Heart right ventricle (tissue), 16 donors: ENCODE data around the gene STAT2. TPM values are rescaled to one million over a fixed set of nuclear protein-coding genes. Genes with fewer than 3 reads are reported as not detected.
"Not testable (repeated sequence)": the region's sequence is repeated elsewhere in the genome, so short reads cannot be mapped to it uniquely, and the experiment has no call there.

Experiments used
- ATAC-seq, 8 donors: fragments of 200-7000 bp; cut with Tn5 transposase; one replicate each; pipeline ENCODE4 v1.9.1; 2020; ENCODE audit warnings: mild to moderate bottlenecking in 8 of 8, moderate library complexity in 8 of 8, moderate number of reproducible peaks in 1 of 8
- DNase-seq, 2 donors: peaks; one replicate each; pipeline ENCODE4 v3.0.0-alpha.2; 2020
- H3K27ac ChIP-seq, 10 donors: fragments of 200-600 bp; sonication (generic) in 2 of 10; one replicate each; pipeline versions ENCODE4 v1.5.0 to v1.8.0; 2020 to 2022; ENCODE audit warnings: mild to moderate bottlenecking in 3 of 10
- H3K27me3 ChIP-seq, 7 donors: fragments of 200-600 bp; one replicate each; pipeline ENCODE4 v1.8.0; 2021 to 2022; ENCODE audit warnings: mild to moderate bottlenecking in 2 of 7
- H3K36me3 ChIP-seq, 9 donors: fragments of 200-600 bp; sonication (generic) in 1 of 9; one replicate each; pipeline versions ENCODE4 v1.5.0 to v1.8.0; 2020 to 2022; ENCODE audit warnings: mild to moderate bottlenecking in 2 of 9
- H3K4me1 ChIP-seq, 9 donors: fragments of 200-600 bp; sonication (generic) in 1 of 9; one replicate each; pipeline versions ENCODE4 v1.5.0 to v1.8.0; 2020 to 2022; ENCODE audit warnings: mild to moderate bottlenecking in 4 of 9
- H3K4me3 ChIP-seq, 10 donors: fragments of 200-600 bp; sonication (generic) in 2 of 10; one replicate each; pipeline versions ENCODE4 v1.5.0 to v1.8.0; 2020 to 2022; ENCODE audit warnings: mild to moderate bottlenecking in 7 of 10, moderate library complexity in 2 of 10
- H3K9me3 ChIP-seq, 11 donors: fragments of 200-600 bp in 10 of 11; sonication (generic) in 2 of 11; one replicate each; pipeline versions ENCODE4 v1.5.0 to v1.8.0; 2013 to 2022; ENCODE audit warnings: mild to moderate bottlenecking in 2 of 11, control low read depth in 1 of 11, moderate library complexity in 1 of 11
- CTCF ChIP-seq, 9 donors: fragments of 200-600 bp; sonication (generic) in 2 of 9; IDR thresholded peaks; one replicate each; pipeline versions ENCODE4 v1.5.0 to v1.8.0; 2021 to 2022; ENCODE audit warnings: antibody characterized with exemption in 9 of 9, mild to moderate bottlenecking in 5 of 9, moderate library complexity in 1 of 9
- WGBS, 2 donors: extraction: QIAGEN DNeasy Blood & Tissue Kit; methylation state at CpG; one replicate each; pipeline ENCODE4 v1.1.7; 2013; ENCODE audit warnings: inconsistent platforms in 1 of 2; 5-methylcytosine and 5-hydroxymethylcytosine counted together
- intact Hi-C, 10 donors: fragments of 100-400 bp; cut with DNase I; formaldehyde crosslinking; loops; one replicate each; pipeline versions ENCODE4 v1.11.1 to v1.14.2; 2022
- polyA plus RNA-seq, 2 donors: library from polyadenylated mRNA; stranded (reverse); fragments of 200-250 nt; gene quantifications; one replicate each; pipeline ENCODE4 v1.2.3, GENCODE V29; 2013
- total RNA-seq, 10 donors: library from RNA; stranded (reverse); fragmentation: NEBNext Ultra II Directional in 3 of 10; extraction: Animal tissue kit (Norgen Biotek cat#: 25700) in 3 of 10; gene quantifications; one replicate each; pipeline versions ENCODE4 v1.2.1 to v1.2.4, GENCODE V29; 2021 to 2023
- donor health status: Arrhythmogenic right ventricular cardiomyopathy.
- donor health status: ischemic (EF 13 %, LVEDD 7.1; RV severe dilation, severe dysfunction).
- donor health status: healthy with polysubstance abuse.
- donor health status: DM: no; HTN: yes; CAD: no.
- donor health status: DM: no; HTN: no; CAD: no.
- donor health status: ischemic (EF 25% LVEDD 6.9; RV normal size, moderate dysfunction).
- donor health status: ischemic (EF 25% LVEDD 5.7; RV mildly dilated, moderate dysfunction).
- donor health status: healthy.
- donor health status: DM: yes; HTN: yes; CAD: no.
- donor health status: Ischemic cardiomyopathy.
- donor health status: ischemic (EF 35%, LVEDD 5.7; RV mildly dilated, moderate dysfunction).
- donor health status: nonischemic (EF 11% LVEDD 7.7; RV severe dilation, severe dysfunction).
- donor health status: DM: yes; HTN: yes; CAD: no.
- donor health status: PGD.
- donor health status: ischemic (EF 29% LVEDD 5.4; RV normal size, mild dysfunction).
- donor health status: nonischemic (EF 23%, LVEDD 6.1; RV moderate dilation, normal function).

STAT2 gene
- total and polyA plus RNA-seq, 12 donors: 16.9 to 107 (median 38.7) TPM

GRCh38 chr12:56346675-56347074, 13.2 kb downstream of the STAT2 start:
- Histone ChIP-seq H3K9me3 (no peaks in the 10 kb centered on the region), H3K27ac (no peak overlapping the region), H3K36me3 (peaks cover 0 to 100% (median 80%) of the 10 kb centered on the region in 9 donors), H3K27me3 (no peaks in the 10 kb centered on the region), H3K4me1 (no peaks in the 10 kb centered on the region), H3K4me3 (no peak overlapping the region)
- intact Hi-C loops: loop anchor here in 1 of 10 donors (10.0 kb wide), 1 partner anchor 118 kb away; the partner anchor contains the start of gene SPRYD4
- 81 to 82% methylated on average over 7 of the region's 7 CpGs for WGBS, 2 donors
- ATAC-seq: peak in 2 of 8 donors; percentile 12 to 19
- peak in 2 of 9 donors; percentile 9 to 12 for TF ChIP-seq CTCF (IDR thresholded peaks at IDR 0.05)
- DNase-seq: no peak

- 98 to 100% methylated on average over 2 of the region's 2 CpGs for WGBS, 2 donors
- not testable (repeated sequence) for ATAC-seq
Measured at GRCh38 chr12:56342290-56342689, 17.6 kb downstream of the STAT2 start.

GRCh38 chr12:56341616-56342015, 18.3 kb downstream of the STAT2 start:
- Histone ChIP-seq H3K9me3 (no peaks in the 10 kb centered on the region), H3K36me3 (peaks cover 0 to 63% (median 38%) of the 10 kb centered on the region in 9 donors), H3K4me3 (no peak overlapping the region), H3K27ac (no peak overlapping the region), H3K4me1 (peaks cover 0 to 27% (median 0%) of the 10 kb centered on the region in 9 donors), H3K27me3 (no peaks in the 10 kb centered on the region)
- WGBS, 2 donors: 45 to 50% methylated on average over 1 of the region's 1 CpG
- DNase-seq: no peak
- TF ChIP-seq CTCF (IDR thresholded peaks at IDR 0.05): no peak
- intact Hi-C loops: loop anchor here in 1 of 10 donors (10.0 kb wide), 1 partner anchor 123 kb away; the partner anchor contains the start of gene SPRYD4
- ATAC-seq: no peak

More at GRCh38 chr12:56342290-56342689, 17.6 kb downstream of the STAT2 start:
- intact Hi-C loops: loop anchor here in 1 of 10 donors (10.0 kb wide), 1 partner anchor 123 kb away; the partner anchor contains the start of gene SPRYD4
- H3K27ac ChIP-seq, H3K27me3 ChIP-seq, H3K9me3 ChIP-seq, H3K4me3 ChIP-seq, DNase-seq: not testable (repeated sequence)
- Histone ChIP-seq H3K36me3 (peaks cover 0 to 69% (median 38%) of the 10 kb centered on the region in 9 donors), H3K4me1 (peaks cover 0 to 22% (median 0%) of the 10 kb centered on the region in 9 donors)

- intact Hi-C loops: loop anchor here in 4 of 10 donors (10.0 kb wide), 2 partner anchors 126 to 256 kb away; partner anchors contain the start of gene SPRYD4 (in 4 of the 4)
- WGBS, 2 donors: 91 to 94% methylated on average over 1 of the region's 1 CpG
- peak overlapping the region in 1 of 10 donors; percentile 86 for H3K27ac ChIP-seq
Measured at GRCh38 chr12:56339158-56339422, 20.8 kb downstream of the STAT2 start.

More at GRCh38 chr12:56339158-56339422, 20.8 kb downstream of the STAT2 start:
- H3K4me1 ChIP-seq: peaks cover 0 to 33% (median 3%) of the 10 kb centered on the region in 9 donors
- no peaks in the 10 kb centered on the region for H3K27me3 ChIP-seq
- no peaks in the 10 kb centered on the region for H3K9me3 ChIP-seq
- no peak for TF ChIP-seq CTCF (IDR thresholded peaks at IDR 0.05)
- H3K36me3 ChIP-seq: peaks cover 0 to 37% (median 20%) of the 10 kb centered on the region in 9 donors
- DNase-seq: no peak
- no peak for ATAC-seq
- H3K4me3 ChIP-seq: no peak overlapping the region
